Sciatic nerve (tissue), 2 donors: ENCODE measurements around the gene CHPF2. TPM values are rescaled to one million over a fixed set of nuclear protein-coding genes. Genes with fewer than 3 reads are reported as not detected.
A peak's percentile ranks its signal among the peaks of the same experiment; 100 is the strongest.

Experiments used
- ATAC-seq: fragments of 200-7000 bp; cut with Tn5 transposase; one replicate; pipeline ENCODE4 v1.9.1; 2020; ENCODE audit warnings: mild to moderate bottlenecking, moderate library complexity
- DNase-seq: peaks from one replicate; pipeline ENCODE4 v3.0.0-alpha.2; 2020; ENCODE audit warnings: low spot score
- intact Hi-C: fragments of 100-400 bp; cut with DNase I; formaldehyde crosslinking; loops from one replicate; pipeline ENCODE4 v1.14.2; 2022
- total RNA-seq: library from RNA; stranded (reverse); fragmentation: NEBNext Ultra II Directional; extraction: Animal tissue kit (Norgen Biotek cat#: 25700); gene quantifications from one replicate; pipeline ENCODE4 v1.2.1, GENCODE V29; 2021
- donor health status: DM: no; HTN: no; CAD: no.
- donor health status: DM: no; HTN: no; CAD: no.

Gene CHPF2
- total RNA-seq, 1 donor from 2014 or later, result 23.6 TPM

DNA sequence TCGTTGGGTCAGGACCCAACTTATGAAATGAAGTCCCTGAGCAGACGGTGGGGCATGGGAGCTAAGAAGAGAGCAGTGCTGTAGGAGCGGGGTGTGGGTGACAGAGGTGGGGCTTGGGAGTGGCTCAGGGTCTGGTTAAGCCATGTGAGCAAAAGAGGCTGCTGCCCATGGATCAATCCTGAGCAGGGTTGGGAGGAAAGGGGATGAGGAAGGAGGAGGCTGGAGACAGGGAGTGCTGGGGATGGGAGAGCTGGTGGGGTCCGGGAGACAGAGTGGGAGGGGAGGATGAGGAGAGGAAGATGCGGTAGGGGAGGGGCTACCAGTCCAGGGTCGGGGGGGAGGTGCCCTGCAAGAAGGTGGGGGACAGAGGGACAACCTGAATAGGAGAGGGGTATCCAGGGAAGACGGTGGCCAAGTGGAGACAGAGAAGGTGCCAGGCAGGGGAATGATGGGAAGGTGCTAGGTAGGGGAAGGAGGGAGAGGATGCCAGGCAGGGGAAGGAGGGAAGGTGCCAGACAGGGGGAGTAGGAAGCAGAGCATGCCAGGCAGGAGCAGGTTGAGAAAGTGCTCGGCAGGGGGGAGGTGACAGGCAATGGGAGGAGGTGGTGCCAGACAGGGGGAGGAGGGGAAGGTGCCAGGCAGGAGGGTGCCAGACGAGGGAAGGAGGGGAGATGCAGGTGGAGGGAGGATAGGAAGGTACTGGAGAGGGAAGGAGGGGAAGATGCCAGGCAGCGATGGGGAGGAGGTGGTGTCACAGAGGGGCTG, 43.7 kb downstream of the CHPF2 start:
- intact Hi-C loops, result no loop called here
- ATAC-seq (no peak), DNase-seq (no peak)

DNA sequence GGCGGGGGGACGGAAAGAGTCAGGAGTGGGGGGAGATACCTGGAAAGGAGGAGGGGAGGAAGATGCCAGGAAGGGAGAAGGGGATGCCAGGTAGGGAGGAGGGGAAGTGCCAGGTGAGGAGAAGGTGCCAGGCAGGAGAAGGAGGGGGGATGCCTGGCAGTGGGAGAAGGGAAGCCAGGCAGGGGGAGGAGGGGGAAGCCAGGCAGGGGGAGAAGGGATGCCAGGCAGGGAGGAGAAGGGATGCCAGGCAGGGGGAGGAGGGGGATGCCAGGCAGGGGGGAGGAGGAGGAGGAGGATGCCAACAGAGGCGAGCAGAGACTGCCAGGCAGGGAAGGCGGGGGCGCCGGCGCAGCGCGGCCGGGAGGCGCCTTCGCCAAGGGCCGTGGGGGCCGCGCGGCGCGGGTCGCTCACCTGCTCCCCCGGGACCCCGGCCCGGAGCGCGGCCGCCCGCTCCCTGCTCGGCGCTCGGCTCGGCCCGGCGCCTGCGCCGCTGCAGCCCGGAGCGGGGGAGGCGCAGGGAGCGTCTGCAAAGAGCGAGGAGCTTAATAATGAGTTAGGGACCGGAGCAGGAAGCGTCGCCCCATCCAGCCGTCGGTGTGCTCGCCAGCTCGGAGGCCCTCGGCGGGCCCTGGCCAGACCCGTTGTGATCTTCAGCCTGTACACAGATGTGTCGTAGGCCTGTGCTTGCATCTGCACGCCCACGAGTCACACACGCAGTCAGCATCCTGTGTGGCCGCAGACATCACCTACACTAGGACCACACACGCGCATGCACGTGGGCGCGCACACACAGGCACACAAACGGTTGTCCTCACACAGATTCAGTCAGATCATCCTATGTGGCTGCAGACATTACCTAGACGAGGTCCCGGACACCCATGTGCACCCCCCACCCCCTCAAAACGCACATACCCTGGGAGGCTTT, 44.6 kb downstream of the CHPF2 start:
- peak; percentile 69 for DNase-seq
- peak; percentile 76 for ATAC-seq
- intact Hi-C loops, result no loop called here

DNA sequence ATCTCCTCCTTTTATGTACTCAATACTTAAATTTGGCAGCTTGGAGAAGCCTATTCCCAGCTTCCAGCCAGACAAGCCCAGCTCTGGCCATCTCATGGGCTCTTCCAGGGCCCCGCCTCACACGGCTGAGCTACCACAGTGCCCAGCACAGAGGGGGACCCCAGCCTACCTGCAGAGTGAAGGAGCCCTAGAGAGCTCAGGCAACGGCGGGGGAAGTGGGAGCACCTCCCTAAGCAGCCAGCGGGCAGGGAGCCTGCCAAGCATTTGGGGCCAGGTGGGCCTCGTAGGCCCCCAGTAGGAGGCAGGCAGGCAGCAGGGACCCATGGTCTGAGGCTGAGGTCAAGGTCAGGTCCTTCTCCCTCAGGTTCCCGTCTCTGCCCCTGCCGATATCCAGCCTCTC, 45.3 kb downstream of the CHPF2 start:
- intact Hi-C loops, result no loop called here
- DNase-seq, result no peak
- ATAC-seq, result peak; percentile 5

DNA sequence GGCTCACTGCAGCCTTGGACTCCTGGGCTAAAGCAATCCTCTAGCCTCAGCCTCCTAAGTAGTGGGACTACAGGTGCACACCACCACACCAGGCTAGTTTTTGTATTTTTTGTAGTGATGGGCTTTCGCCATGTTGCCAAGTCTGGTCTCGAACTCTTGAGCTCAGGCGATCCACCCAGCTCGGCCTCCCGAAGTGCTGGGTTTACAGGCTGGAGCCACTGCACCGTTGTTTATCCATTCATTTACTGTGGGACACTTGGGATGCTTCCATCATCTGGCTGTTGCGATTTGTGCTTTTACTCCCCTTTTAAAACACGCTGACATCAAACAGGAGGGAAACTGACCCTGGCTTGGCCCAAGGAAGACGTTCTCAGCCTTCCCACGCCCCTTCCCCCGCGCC, 46.7 kb downstream of the CHPF2 start:
- intact Hi-C loops, result no loop called here
- ATAC-seq (no peak), DNase-seq (no peak)

DNA sequence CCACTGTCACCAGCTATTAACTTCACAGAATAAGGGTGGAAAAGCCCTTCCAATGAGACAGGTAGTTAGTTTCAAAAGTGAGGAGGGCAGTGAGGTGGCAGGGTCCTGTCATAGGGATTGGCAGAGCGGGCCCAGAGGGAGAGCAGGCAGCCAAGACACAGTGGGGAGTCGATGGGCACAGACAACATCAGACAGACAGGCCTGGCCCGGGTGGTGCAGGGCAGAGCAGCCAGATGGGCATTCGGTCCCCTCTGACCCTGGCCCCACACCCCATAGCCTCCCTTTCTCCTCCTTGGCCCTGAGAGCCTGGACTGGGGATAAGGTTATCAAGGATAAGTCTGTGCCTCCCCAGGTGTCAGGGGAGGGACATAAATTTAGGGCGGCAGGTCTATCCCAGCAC, 47.6 kb downstream of the CHPF2 start:
- ATAC-seq, result no peak
- intact Hi-C loops, result no loop called here

DNA sequence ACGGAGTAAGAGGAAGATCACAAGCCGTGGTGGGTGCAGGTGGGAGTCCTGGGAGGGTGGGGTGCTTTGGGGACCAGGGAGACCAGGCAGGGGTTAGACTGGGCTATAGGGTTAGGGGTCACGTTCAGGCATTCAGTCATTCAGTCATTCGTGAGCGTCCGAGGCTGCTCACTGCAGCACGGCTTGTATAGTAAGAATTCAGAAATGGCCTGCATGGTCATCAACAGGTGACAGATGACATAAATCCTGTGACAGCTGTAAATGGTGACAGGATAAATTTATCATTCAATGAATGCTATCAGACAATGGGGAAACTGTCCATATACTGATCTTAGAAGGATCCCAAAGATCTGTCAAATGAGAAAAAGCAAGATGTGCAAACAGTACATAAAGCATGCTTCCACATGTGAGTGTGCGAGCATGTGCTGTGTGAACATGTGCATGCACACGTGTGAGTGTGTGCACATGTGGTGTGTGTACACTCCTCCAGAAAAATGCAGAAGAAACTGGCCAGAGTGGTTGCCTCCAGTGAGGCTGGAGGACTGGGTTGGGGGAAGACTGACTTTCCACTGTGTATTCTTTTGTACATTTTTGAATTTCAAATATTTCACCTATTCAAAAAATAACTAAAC, 48.2 kb downstream of the CHPF2 start:
- no peak for ATAC-seq
- DNase-seq, result no peak
- intact Hi-C loops, result no loop called here

More for the DNA sequence above, 47.6 kb downstream of the CHPF2 start:
- DNase-seq, result no peak

DNA sequence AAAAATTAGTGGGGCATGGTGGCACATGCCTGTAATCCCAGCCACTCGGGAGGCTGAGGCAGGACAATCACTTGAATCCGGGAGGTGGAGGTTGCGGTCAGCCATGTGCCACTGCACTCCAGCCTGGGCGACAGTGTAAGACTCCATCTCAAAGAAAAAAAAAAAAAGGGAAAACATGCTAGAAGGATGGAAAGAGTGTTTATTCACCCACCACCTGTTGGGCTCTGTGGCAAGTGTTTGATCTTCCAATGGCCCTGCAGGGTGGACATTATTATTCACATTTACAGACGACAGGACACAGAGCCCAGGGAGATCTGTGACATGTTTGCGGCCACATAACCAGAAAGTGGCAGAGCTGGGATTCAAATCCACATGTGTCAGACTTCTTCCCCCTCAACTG, 49.4 kb downstream of the CHPF2 start:
- DNase-seq (no peak), ATAC-seq (no peak)
- intact Hi-C loops, result no loop called here

DNA sequence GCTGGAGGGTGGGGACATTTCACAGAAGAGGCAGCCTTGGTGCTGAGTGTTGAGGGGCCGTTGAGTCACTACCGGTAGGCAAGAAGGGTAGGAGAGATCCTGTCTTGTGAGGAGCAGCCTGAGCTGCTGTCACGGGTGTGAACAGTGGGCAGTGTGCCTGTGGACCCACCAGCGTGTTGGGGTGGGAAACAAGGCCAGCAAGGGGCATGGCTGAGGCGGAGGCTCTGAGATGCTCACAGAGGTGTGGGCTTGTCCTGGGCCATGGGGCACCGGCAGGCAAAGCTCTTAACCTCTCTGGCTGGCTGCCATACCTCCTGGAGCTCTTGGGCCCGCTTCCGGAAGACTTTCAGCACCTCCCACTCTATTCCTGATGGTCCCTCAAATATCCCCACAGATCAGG, 49.8 kb downstream of the CHPF2 start:
- ATAC-seq, result no peak
- no peak for DNase-seq
- intact Hi-C loops, result no loop called here

DNA sequence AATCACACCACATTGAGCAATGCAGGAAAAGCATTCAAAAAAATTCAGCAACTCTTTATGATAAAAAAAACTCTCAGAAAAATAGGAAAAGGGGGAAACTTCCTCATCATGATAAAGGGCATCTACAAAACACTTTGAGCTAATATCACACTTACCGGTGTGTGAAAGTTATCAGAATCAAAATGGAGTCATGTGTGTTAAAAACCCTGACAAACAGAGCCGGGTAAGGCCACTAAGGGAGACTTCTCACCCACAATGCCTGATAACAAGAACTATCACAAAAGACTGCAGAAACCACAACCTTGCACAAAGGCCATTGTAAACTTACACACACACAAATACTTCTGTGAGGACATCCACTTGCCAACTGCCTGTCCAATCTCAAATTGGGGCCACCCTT, 51.0 kb downstream of the CHPF2 start:
- DNase-seq (no peak), ATAC-seq (no peak)
- intact Hi-C loops, result no loop called here

DNA sequence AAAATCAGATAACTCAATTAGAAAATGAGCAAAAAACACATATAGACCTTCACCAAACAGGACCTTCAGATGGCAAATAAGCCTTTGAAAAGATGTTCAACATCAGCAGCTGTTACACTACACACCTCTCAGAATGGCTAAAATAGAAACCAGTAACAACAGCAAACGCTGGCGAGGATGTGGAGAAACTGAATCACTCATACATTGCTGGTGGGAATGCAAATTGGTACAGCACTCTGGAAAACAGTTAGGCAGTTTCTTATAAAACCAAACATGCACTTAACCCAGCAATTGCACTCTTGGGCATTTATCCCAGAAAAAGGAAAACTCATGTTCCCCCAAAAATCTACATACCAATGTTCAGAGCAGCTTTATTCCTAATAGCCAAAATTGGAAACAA, 53.9 kb downstream of the CHPF2 start:
- ATAC-seq (no peak), DNase-seq (no peak)
- intact Hi-C loops, result no loop called here

Other genes with a start within 250 kb of the CHPF2 start
- 26.6 TPM for gene NOS3, start 241.5 kb upstream of the CHPF2 start, total RNA-seq
- gene ATG9B, start 208.0 kb upstream of the CHPF2 start, total RNA-seq, result 0.67 TPM
- 32.8 TPM for gene ABCB8, start 204.0 kb upstream of the CHPF2 start, total RNA-seq
- gene ASIC3, start 184.0 kb upstream of the CHPF2 start, total RNA-seq, result 4.7 TPM
- gene CDK5, start 174.6 kb upstream of the CHPF2 start, total RNA-seq, result 5.7 TPM
- gene SLC4A2, start 172.9 kb upstream of the CHPF2 start, total RNA-seq, result 87.5 TPM
- gene FASTK, start 151.7 kb upstream of the CHPF2 start, total RNA-seq, result 57.9 TPM
- 27.8 TPM for gene TMUB1, start 149.0 kb upstream of the CHPF2 start, total RNA-seq
- 99.7 TPM for gene AGAP3, start 146.0 kb upstream of the CHPF2 start, total RNA-seq
- gene GBX1, start 64.8 kb upstream of the CHPF2 start, total RNA-seq, result not detected
- not detected for gene ASB10, start 45.2 kb upstream of the CHPF2 start, total RNA-seq
- not detected for gene H2BK1, start 22.0 kb upstream of the CHPF2 start, total RNA-seq
- 20.8 TPM for gene ABCF2, start 5.3 kb upstream of the CHPF2 start, total RNA-seq
- gene SMARCD3, start 16.2 kb downstream of the CHPF2 start, total RNA-seq, result 50.7 TPM
- 48.5 TPM for gene NUB1, start 109.3 kb downstream of the CHPF2 start, total RNA-seq
- 101 TPM for gene WDR86, start 177.6 kb downstream of the CHPF2 start, total RNA-seq
- gene CRYGN, start 207.7 kb downstream of the CHPF2 start, total RNA-seq, result 3.9 TPM